Measurements from ENCODE around the gene SPRY1. TPM values are rescaled to one million over a fixed set of nuclear protein-coding genes. Genes with fewer than 3 reads are reported as not detected.

SPRY1 gene
- total and polyA plus RNA-seq, 2 of the 8 experiments (the other 6 are each of a cell fraction or from before 2014, with no cell fraction given) = 11.7 to 56.2 TPM

DNA sequence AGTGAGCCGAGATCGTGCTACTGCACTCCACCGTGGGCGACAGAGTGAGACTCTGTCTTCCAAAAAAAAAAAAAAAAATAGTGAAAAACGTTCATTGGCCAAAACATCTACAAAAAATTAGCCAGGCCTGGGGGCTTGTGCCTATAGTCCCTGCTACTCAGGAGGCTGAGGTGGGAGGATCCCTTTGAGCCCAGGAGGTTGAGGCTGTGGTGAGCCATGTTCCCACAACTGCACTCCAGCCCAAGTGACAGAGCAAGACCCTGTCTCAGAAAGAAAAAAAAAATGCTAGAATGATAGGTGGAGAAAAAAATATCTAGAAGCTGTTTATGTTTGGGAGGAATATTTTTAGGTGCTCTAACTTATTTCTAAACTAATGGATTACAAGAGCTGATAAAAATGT, 14.9 kb downstream of the SPRY1 start (continued):
- TF ChIP-seq RFX5 (IDR thresholded peaks at IDR 0.05; ENCODE audit: borderline replicate concordance, low read depth, low read length) = no peak
- no peak for TF ChIP-seq POU5F1 (IDR thresholded peaks at IDR 0.05; ENCODE audit: low read depth, low read length)
- TF ChIP-seq MAFK (IDR thresholded peaks at IDR 0.05; ENCODE audit: low read depth, low read length) = no peak
- TF ChIP-seq SIN3A (conservative IDR thresholded peaks at IDR 0.05 in 1 of 2, IDR thresholded peaks at IDR 0.05 in 1 of 2; ENCODE audit: low read depth in 1 of 2, low read length in 2 of 2) = no peak
- TF ChIP-seq SAP30 (IDR thresholded peaks at IDR 0.05; ENCODE audit: insufficient read depth, insufficient replicate concordance, low read length) = no peak
- TF ChIP-seq GTF2F1 (IDR thresholded peaks at IDR 0.05; ENCODE audit: borderline replicate concordance, low read depth, low read length) = no peak
- no peak for TF ChIP-seq RAD21 (IDR thresholded peaks at IDR 0.05 in 1 of 2, conservative IDR thresholded peaks at IDR 0.05 in 1 of 2; ENCODE audit: low read depth in 2 of 2, low read length in 2 of 2)
